CD4-positive, alpha-beta T cell treated with Interleukin-4 for 4 hours (primary cell): ENCODE results near the gene LCNL1.
"Not testable (repeated sequence)": the region's sequence is repeated elsewhere in the genome, so short reads cannot be mapped to it uniquely, and the experiment has no call there.

ENCODE experiments used
- DNase-seq: peaks from one replicate; pipeline ENCODE4 v3.0.0-alpha.2; 2020

Gene LCNL1

DNA sequence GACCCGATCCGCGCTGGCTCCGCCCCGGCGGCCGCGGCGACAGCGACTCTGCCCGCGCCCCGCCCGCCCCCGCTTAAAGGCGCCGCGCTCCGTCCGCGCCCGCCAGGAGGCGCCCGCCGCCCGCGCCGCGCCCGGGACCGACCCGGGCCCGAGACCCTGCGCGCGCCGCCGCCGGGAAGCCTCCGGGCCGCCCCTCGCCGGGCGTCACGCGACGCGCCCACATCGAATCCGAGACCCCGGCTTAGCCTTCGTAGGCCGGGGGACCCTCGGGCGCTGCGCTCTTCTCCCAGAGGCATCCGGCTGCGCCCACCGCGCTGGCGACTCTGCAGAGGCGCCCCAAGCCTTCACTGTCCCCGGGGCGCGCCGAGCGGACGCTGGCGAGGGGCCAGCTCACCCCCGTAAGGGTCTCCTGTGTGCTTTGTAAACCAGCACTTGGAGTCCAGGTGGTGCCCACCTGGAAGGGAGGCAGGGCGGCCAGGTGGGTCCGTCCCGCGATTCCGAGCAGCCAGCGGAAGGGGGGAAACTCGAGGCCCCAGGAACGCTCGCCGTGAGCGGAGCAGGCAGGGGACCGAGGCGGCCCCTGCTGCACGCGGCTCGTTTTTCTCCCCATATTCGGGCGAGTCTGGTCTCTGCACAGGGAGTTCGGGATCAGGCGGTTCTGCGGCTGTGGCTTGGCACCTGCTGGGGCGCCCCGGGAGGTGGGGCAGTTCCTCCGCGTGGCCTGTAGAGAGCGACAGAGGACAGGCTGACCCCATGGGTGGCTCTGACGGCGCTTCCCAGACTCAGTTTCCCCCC, 45.7 kb downstream of the LCNL1 start:
- peak; percentile 55 for DNase-seq

DNA sequence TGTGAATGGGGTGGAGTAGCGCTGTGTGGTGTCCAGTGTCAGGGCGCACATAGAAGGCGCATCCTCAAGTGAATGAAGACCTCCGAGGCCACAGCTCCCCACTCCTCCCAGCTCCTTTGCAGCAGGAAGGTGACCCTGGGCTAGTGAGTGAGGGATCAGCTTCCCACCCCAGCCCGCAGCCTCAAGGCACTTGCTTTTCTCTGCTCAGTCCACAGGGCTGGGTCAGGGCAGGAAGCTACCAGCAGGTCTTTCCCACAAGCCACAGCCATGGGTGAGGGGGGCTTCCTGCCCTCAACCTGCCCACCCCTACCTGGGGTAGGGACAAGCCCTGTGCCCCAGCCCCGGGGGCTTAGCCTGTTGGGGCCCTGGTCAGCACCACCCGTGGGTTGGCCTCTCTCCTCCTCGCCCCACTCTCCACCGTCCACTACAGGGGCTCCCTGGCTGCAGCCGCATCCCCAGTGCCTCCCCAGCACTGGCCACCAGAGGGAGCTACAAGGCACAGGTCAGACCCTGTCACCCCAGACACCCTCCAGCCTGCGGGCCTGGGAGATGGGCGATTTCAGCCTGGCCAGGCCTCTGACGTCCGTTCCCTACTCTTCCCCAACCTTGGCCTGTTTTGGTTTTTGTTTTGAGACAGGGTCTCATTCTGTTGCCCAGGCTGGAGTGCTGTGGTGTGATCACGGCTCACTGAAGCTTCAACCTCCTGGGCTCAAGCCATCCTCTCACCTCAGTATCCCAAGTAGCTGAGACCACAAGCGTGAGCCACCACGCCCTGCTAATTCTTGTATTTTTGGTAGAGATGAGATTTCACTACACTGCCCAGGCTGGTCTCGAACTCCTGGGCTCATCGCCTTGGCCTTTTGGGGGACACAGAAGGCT, 46.5 kb downstream of the LCNL1 start:
- peak; percentile 50 for DNase-seq

DNA sequence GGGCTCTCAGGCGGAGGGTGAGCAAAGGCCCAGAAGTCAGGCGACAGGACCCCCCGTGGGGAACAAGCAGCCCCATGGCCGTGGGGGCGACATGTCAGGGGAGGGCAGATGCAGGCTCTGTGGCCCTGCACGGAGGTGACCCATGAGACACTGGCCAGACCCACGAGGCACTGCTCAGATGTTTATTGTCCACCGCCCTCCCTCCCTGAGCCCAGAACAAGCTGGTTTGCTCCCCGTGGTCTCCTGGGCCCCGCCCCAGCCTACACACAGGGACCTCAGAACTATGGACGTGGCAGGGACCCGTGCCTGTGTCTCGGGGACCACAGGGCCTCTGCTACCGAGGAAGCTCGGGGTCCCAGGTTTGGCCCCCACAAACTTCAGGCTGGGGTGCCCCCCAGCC, 47.2 kb downstream of the LCNL1 start:
- no peak for DNase-seq

DNA sequence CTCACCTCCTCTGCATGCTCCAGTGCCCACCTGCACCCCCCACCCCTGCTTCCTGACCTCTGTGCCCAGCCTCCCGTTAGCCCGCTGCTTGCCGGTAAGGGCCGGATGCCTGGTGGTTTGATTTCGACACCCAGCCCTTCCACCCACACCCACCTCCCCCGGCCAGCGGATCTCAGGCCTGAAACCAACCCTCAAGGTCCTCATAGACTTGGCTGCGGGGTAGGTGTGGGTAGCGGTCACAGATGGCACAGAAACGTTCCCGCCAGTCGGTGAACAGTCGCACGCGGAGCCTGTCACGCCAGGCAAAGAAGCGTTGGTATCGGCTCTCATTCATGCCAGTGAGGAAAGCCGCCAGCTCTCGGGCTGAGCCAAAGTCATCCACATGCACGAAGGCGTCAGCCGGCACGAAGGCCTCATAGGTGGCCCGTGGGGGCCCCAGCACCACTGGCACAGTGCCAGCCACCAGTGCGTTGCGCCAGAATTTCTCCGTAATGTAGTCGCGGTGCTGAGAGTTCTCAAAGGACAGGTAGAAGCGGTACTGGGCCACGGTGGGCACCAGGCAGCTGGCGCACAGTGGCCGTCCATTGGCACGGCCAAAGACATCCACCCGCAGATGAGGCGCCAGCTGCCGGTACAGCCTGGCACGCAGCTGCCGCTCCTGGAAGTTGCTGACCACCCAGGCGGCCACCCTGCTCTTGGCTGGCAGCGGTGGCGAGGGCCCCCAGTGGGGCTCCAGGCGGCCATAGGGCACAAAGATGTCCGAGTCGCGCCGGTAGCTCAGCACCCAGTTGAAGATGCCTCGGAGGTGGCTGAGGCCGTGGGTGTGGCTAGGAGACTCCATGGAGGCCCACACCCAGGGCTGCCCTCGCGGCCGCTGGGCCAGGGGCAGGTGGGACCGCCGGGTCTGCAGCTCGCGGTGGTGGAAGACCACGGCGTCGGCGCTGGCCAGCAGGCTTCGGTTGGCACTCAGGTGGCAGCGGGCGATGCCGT, 48.0 kb downstream of the LCNL1 start:
- DNase-seq = no peak

DNA sequence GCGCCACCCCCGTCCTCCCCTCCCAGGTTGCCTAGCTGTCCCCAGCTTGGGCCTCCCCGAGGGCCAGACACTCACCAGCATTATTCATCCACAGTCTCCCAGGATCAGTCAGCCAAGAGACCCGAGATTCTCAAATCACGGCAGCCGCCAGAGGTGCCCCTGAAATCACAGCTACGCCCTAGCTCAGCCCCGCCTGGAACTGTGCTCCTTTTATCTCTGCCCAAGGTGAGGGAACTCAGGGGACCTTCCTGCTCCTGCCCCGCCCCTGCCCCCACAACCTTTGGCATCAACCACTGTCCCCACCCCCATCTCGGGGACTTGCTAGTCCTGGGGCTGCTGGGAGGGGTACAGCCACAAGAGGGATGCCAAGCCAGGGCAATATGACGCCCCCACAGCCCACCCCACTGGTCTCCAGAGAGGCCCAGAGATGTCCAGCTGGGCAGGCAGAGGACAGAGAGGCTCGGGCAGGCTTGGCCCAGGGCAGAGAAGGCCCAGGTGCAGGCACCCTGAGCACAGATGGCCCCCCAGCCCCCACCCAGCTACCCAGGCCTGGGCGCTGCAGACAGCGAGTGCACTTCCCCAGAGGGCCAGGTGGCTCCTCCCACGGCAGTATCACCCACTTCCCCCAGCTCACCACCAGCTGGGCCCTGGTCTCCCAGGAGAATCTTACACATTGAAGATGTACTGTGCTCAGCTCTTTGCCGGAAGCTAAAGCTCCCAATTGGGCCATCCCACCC, 49.3 kb downstream of the LCNL1 start, which contains the start of gene FUT7:
TSS of gene FUT7 (minus strand) at position 185 of the 737 bp plus-strand sequence. CDS start at position 88, 97 bp downstream.
- no peak for DNase-seq

DNA sequence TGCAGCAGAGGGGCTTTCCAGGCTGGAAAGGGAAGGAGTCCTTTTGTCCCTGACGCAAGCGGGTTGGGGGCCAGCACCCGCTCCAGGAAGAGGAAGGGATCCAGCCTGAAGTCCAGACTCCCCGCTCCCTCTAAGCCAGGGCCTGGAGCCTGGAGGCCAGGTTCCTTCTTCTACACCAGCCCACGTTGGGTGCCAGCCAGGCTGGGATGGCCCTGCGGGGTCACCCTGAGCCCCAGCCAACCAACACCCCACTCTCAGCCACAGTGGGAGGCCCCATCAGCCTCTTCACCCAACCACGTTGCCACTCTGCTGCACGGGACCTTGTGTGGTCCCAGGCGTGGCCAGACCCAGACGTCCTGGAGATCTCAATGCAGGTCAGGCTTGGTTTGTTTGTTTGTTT, 50.1 kb downstream of the LCNL1 start:
- DNase-seq = no peak

DNA sequence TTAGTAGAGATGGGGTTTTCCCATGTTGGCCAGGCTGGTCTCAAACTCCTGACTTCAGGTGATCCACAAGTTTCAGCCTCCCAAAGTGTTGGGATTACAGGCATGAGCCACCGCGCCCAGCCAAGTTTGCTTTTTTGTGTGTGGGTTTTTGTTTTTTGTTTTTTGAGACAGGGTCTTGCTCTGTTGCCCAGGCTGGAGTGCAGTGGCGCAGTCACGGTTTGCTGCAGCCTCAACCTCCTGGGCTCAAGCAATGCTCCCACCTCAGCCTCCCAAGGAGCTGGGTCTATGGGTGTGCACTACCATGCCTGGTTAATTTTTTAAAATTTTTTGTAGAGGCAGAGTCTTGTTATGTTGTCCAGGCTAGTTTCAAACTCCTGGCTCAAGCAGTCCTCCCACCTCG, 50.7 kb downstream of the LCNL1 start:
- DNase-seq = not testable (repeated sequence)

DNA sequence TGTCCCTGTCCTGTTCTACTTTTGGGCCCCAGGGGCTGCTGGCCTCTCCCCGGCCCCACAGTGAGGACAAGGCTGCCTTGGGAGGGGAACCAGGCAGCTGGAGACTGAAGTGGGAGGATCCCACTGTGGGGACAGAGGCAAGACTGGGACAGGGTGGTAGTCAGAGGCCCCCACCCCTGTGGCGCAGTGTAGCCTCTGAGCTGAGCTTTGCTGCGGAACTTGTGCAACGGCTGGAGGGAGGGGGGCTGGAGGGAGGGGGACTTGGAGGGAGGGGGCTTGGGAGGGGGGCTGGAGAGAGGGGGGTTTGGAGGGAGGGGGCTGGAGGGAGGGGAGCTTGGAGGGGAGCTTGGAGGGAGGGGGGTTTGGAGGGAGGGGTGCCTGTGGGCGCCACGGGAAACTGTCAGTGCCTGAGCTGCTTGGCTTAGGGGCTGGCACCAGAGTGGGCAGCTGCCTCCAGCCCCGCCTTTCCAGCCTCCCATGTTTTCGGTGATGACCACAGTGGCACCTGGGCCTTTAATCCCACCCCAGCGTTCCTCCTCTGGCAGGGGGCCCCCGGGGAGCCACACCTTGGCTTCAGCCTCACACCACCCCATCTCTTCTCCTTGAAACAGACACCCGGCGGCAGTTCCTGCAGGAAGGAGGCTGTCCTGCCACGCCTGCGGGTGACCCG, 51.4 kb downstream of the LCNL1 start:
- no peak for DNase-seq

DNA sequence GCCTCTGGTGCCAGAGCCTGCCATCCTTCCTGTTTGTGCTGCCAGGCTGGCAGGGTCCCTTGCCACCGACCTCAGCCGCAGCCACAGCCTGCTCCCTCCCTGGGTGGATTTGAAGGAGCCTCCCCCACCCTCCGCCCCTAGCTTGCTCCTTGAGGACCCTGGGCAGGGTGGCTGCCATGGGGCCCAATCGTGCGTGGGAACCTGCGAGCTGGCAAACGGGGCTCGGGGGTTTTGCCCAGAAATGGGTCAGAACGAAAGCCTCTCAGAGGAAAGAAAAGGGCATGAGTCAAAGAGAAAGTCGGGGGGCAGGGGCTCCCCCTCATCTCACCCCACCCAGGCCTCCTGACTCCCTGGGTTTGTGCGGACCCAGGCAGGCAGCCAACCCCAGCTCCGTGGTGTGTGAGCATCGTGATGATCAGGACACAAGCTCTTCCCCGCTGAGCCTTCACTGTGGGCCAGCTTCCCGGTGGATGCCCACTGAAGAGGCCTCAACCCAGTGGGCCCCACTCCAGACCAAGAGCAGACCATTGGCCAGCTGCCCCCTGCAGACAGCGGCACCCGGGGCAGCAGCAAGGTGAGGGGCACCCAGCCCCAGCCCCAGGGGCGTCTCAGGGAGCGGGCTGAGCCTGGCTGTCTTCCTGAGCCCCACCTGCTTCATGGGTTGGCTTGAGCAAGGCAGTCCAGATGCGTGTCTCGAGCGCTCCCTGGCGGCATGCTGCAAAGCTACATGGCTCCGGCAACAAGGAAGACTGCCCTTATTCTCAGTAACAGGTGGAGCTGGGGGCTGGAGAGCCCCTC, 52.1 kb downstream of the LCNL1 start:
- peak; percentile 85 for DNase-seq
